ENCODE results near the gene GPR132. TPM values are rescaled to one million over a fixed set of nuclear protein-coding genes. Genes with fewer than 3 reads are reported as not detected.
A peak's percentile ranks its signal among the peaks of the same experiment; 100 is the strongest.

The GPR132 gene
- total and polyA plus RNA-seq, 9 of the 15 experiments (the other 6 are each of a cell fraction or from before 2014, with no cell fraction given) = 0.01 to 1.1 (median 0.25) TPM; not detected in 1

DNA sequence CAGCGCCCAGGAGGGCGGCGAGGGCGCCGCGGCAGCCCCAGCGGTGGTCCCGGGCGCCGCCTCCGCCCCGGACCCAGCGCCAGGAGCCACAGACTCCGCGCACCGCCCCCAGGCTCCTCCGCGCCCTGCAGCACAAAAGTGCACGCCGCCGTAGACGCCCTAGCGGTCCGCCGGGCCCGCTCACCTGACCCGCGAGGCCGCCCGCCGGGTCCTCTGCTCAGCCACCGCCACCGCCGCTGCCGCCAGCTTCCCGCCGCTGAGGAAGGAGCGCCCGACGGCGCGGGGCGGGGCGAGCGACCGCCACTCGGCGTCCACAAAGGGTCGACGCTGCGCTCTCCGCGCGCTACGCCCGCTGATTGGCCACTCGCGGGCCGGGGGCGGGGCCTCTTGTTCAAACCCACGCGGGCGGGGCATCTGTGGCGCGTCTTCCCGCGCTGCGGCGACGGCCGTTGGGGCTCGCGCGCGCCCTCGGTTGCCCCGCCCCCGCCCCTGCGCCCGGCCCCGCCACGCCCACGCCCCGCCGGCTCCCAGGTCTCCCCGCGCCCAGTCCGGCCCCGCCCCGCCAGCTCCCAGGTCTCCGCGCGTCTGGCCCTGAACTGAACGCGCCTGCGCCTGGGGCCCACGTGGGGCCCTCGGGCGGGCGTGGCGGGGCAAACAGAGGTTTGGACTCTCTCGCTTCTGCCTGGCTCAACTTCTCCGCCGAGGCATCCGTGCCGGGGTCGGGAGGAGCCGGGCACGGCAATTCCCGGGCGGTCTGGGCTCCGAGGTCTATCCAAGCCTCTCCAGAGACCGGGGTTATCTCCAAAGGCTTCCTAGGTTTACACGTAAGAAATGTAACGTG, 44.2 kb downstream of the GPR132 start, which contains the start of gene CDCA4 (continued):
- TF ChIP-seq, protein P1, sequence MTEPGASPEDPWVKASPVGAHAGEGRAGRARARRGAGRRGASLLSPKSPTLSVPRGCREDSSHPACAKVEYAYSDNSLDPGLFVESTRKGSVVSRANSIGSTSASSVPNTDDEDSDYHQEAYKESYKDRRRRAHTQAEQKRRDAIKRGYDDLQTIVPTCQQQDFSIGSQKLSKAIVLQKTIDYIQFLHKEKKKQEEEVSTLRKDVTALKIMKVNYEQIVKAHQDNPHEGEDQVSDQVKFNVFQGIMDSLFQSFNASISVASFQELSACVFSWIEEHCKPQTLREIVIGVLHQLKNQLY (CRISPR knock-in tag; conservative IDR thresholded peaks at IDR 0.05) = no peak
- TF ChIP-seq, protein P2, sequence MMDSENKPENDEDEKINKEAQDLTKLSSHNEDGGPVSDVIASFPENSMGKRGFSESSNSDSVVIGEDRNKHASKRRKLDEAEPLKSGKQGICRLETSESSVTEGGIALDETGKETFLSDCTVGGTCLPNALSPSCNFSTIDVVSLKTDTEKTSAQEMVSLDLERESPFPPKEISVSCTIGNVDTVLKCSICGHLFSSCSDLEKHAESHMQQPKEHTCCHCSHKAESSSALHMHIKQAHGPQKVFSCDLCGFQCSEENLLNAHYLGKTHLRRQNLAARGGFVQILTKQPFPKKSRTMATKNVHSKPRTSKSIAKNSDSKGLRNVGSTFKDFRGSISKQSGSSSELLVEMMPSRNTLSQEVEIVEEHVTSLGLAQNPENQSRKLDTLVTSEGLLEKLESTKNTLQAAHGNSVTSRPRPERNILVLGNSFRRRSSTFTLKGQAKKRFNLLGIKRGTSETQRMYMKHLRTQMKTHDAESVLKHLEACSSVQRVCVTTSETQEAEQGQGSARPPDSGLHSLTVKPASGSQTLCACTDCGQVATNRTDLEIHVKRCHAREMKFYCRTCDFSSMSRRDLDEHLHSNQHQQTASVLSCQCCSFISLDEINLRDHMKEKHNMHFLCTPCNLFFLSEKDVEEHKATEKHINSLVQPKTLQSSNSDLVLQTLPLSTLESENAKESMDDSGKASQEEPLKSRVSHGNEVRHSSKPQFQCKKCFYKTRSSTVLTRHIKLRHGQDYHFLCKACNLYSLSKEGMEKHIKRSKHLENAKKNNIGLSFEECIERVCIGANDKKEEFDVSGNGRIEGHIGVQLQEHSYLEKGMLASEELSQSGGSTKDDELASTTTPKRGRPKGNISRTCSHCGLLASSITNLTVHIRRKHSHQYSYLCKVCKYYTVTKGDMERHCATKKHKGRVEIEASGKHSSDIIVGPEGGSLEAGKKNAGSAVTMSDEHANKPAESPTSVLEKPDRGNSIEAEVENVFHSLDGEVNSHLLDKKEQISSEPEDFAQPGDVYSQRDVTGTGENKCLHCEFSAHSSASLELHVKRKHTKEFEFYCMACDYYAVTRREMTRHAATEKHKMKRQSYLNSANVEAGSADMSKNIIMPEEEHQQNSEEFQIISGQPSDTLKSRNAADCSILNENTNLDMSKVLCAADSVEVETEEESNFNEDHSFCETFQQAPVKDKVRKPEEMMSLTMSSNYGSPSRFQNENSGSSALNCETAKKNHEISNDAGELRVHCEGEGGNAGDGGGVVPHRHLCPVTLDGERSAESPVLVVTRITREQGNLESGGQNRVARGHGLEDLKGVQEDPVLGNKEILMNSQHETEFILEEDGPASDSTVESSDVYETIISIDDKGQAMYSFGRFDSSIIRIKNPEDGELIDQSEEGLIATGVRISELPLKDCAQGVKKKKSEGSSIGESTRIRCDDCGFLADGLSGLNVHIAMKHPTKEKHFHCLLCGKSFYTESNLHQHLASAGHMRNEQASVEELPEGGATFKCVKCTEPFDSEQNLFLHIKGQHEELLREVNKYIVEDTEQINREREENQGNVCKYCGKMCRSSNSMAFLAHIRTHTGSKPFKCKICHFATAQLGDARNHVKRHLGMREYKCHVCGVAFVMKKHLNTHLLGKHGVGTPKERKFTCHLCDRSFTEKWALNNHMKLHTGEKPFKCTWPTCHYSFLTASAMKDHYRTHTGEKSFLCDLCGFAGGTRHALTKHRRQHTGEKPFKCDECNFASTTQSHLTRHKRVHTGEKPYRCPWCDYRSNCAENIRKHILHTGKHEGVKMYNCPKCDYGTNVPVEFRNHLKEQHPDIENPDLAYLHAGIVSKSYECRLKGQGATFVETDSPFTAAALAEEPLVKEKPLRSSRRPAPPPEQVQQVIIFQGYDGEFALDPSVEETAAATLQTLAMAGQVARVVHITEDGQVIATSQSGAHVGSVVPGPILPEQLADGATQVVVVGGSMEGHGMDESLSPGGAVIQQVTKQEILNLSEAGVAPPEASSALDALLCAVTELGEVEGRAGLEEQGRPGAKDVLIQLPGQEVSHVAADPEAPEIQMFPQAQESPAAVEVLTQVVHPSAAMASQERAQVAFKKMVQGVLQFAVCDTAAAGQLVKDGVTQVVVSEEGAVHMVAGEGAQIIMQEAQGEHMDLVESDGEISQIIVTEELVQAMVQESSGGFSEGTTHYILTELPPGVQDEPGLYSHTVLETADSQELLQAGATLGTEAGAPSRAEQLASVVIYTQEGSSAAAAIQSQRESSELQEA (IDR thresholded peaks at IDR 0.05; ENCODE audit: low read depth) = no peak
- peak; percentile 88 for TF ChIP-seq MYC (IDR thresholded peaks at IDR 0.05; ENCODE audit: low read depth, low read length)
- TF ChIP-seq MYC (CRISPR knock-in tag; IDR thresholded peaks at IDR 0.05; ENCODE audit: borderline replicate concordance, low read depth) = peak; percentile 65; the same call in 1 of the 2 replicates
- TF ChIP-seq, protein P3, sequence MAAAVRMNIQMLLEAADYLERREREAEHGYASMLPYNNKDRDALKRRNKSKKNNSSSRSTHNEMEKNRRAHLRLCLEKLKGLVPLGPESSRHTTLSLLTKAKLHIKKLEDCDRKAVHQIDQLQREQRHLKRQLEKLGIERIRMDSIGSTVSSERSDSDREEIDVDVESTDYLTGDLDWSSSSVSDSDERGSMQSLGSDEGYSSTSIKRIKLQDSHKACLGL (CRISPR knock-in tag; IDR thresholded peaks at IDR 0.05; ENCODE audit: borderline replicate concordance, poor library complexity, severe bottlenecking) = peak; percentile 93
- no peak for TF ChIP-seq CBFA2T3 (IDR thresholded peaks at IDR 0.05)
- TF ChIP-seq ZFPM2 (CRISPR knock-in tag; IDR thresholded peaks at IDR 0.05) = no peak
- TF ChIP-seq FIP1L1 (IDR thresholded peaks at IDR 0.05; ENCODE audit: low read depth, low read length, poor library complexity, severe bottlenecking) = no peak
- TF ChIP-seq DNMT1 (IDR thresholded peaks at IDR 0.05) = no peak
- no peak for TF ChIP-seq ATF7 (IDR thresholded peaks at IDR 0.05)
- no peak for TF ChIP-seq PTBP1 (IDR thresholded peaks at IDR 0.05; ENCODE audit: low read depth, low read length)
- TF ChIP-seq, protein P4, sequence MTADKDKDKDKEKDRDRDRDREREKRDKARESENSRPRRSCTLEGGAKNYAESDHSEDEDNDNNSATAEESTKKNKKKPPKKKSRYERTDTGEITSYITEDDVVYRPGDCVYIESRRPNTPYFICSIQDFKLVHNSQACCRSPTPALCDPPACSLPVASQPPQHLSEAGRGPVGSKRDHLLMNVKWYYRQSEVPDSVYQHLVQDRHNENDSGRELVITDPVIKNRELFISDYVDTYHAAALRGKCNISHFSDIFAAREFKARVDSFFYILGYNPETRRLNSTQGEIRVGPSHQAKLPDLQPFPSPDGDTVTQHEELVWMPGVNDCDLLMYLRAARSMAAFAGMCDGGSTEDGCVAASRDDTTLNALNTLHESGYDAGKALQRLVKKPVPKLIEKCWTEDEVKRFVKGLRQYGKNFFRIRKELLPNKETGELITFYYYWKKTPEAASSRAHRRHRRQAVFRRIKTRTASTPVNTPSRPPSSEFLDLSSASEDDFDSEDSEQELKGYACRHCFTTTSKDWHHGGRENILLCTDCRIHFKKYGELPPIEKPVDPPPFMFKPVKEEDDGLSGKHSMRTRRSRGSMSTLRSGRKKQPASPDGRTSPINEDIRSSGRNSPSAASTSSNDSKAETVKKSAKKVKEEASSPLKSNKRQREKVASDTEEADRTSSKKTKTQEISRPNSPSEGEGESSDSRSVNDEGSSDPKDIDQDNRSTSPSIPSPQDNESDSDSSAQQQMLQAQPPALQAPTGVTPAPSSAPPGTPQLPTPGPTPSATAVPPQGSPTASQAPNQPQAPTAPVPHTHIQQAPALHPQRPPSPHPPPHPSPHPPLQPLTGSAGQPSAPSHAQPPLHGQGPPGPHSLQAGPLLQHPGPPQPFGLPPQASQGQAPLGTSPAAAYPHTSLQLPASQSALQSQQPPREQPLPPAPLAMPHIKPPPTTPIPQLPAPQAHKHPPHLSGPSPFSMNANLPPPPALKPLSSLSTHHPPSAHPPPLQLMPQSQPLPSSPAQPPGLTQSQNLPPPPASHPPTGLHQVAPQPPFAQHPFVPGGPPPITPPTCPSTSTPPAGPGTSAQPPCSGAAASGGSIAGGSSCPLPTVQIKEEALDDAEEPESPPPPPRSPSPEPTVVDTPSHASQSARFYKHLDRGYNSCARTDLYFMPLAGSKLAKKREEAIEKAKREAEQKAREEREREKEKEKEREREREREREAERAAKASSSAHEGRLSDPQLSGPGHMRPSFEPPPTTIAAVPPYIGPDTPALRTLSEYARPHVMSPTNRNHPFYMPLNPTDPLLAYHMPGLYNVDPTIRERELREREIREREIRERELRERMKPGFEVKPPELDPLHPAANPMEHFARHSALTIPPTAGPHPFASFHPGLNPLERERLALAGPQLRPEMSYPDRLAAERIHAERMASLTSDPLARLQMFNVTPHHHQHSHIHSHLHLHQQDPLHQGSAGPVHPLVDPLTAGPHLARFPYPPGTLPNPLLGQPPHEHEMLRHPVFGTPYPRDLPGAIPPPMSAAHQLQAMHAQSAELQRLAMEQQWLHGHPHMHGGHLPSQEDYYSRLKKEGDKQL (CRISPR knock-in tag; IDR thresholded peaks at IDR 0.05; ENCODE audit: borderline replicate concordance) = no peak

All from K562 (cell line).